GM19455 (cell line): ENCODE results near the gene GAREM1.

Source experiments
- ATAC-seq: cut with Tn5 transposase; IDR thresholded peaks from one replicate; pipeline ENCODE4 v1.9.1; 2021; ENCODE audit not compliant: unreplicated experiment

The GAREM1 gene

DNA sequence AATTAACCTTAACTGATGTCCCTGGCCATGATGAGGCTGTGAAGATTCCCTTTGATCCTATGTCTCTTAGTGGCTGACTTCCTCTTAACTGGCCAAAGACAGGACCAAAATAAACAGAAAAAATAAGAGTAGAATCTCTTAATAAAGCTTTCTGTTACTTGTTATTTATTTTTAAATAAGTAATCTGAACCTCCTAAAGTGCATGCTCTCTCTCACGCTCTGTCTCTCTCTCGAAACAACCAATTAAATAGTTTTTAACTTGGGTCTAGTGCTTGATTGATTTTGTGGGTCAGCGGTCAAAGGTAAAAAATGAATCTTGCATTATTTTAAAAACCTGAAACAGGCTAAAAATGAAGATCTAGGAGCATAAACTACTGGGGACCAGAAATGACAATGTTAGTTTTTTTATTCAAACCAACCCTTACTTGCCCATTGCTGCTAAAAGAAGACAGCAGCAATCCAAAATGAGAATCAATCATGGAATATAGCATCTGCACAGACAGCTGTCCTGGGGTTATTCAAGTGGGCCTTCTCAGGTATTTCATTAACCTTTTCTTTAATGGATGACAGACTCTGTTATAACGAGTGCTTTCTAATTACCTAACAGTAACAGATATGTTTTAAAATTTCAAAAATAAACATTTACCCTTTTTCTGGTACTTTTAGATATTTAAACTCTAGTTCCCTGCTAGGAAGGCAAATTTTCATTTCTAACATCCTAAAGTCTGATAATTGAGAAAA lies 11.2 kb downstream of the GAREM1 start:
- no peak for ATAC-seq

DNA sequence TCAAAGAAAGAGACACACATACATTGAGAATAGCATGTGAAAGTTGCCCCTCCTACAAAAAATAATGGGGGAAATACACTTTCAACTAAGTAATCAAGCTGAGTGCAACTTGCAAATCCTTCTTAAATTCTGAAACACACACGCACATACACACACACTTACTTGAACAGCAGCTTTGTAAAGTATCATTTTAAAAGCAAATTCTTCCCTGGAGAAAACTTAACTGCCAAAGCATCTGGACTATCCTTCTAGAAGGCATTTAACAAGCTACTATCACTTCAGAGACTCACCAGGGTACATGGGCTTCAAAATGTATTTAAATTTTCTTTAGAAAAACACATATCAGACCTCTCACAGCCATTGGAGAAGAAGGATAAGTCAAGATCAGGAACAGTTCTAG lies 15.3 kb downstream of the GAREM1 start:
- ATAC-seq: no peak

DNA sequence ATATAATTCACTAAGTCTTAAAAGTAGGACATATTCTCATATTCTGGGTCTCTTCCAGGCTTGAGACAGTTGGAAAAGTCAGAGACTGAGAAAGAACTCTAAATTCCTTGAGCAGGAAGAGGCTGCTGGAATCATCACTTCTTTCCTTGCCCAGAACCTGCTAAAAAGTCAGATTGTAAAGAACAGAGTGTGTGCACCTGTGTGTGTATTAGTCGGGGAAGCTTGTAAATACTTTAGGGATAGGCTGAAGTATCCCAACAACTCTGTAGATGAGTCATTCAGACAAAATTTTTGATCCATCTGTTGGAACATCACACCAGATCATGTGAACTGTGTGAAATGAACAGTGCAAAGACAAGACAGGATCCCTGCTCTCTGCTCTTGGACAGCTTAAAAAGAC lies 16.1 kb downstream of the GAREM1 start:
- ATAC-seq: no peak

DNA sequence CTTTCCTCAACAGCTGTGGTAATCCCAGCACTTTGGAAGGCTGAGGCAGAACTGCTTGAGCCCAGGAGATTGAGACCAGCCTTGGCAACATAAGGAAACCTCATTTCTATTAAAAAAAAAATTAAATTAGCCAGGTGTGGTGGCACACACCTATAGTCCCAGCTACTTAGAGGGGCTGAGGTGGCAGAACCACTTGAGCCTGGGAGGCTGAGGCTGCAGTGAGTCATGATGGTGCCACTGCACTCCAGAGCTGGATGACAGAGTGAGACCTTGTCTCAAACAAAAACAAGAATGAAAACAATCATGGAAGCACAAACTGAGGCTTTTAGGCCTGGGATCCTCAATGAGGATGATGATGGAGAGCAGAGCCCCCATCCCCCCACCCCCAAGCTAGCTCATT lies 19.8 kb downstream of the GAREM1 start:
- no peak for ATAC-seq

DNA sequence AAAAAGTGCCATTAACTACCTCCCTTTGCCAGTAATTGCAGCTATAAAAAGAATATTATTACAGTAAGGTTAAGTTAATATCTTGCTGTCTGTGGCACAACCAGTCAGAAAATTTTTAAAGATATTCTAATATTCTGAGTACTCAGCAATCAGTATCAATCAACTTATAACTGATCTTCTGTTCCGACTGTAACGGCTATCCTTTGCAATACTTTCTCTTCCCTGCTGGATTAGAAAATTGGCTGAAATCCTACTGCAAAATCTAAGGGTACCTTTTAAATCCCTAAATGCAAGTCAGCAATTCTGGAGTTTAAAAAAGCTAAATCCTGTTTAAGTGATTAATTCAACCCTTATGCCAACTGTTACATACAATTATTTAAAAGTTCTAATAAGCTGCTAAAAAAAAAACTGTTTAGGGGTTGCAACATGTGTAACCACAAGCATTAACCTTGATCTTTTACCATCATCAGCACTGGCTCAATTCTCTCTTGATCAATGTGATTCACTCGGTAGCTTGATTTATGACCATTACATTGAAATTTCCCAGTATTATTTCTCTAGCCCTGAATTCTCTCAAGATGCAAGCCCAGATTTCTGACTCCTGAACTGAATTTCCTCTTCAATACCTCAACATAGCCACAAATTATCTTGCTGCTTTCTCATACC lies 20.5 kb downstream of the GAREM1 start:
- ATAC-seq: no peak

DNA sequence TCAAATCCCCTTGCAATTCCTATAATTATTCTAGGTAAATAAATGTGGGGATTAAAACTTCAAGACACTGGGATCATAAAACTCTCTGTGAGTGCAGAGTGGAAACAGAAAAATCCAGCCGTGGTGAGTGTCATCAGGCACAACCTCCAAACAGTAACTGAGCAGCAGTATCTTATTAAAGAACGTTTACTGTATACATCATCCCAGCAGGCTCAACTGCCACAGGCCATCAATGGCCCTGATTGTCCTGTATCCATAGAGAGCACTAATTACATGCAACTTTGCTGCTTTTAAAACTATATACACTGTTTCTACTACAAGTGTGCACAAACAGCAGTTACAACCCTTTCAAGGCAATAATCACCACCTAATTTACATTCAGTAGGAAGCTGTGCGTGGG lies 23.9 kb downstream of the GAREM1 start:
- ATAC-seq: no peak

- no peak for ATAC-seq
These were observed 24.8 kb downstream of the GAREM1 start for GRCh38 chr18:32445846-32446245.

GRCh38 chr18:32443706-32444215 lies 26.9 kb downstream of the GAREM1 start:
- ATAC-seq: no peak

- no peak for ATAC-seq
These were observed 27.5 kb downstream of the GAREM1 start for GRCh38 chr18:32443033-32443705.

GRCh38 chr18:32442575-32442974 lies 28.1 kb downstream of the GAREM1 start:
- ATAC-seq: no peak

DNA sequence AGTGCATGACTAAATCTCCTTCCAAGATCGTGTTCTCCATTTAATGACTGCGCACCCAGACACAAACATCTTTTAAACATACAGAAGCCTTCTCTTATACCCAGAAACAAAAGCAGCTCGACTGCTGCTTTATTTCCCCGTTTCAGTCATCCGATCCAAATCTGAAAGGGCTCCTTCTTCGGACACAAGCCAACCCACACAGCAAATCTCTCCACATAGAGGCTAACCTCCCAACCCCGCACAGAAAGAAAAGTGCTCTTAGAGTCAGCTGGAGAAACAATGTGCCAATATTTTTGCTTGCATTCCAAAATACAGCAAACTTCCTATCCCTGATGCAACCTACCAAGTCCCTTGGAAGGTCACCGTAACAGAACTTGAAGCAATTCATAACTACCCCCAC lies 29.1 kb downstream of the GAREM1 start:
- no peak for ATAC-seq

DNA sequence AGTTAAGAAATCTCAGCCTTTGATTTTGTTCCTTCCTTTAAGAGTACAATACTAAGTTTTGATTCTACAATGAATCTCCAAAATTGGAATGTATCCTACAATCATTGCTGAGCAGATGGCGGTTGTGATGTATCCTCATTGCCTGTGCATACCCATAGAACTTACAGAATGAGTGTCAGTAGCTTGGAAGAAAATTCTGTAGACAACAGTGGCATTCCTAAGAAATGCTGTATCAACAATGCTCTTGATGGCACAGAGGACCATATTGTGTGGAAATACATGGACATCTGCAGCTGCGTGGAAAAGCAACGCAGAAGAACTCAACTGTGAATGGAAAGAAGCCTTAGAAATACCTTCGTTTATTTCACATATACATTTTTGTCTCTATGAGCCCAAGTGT lies 30.2 kb downstream of the GAREM1 start:
- no peak for ATAC-seq

GRCh38 chr18:32439802-32440201 lies 30.9 kb downstream of the GAREM1 start:
- ATAC-seq: no peak

DNA sequence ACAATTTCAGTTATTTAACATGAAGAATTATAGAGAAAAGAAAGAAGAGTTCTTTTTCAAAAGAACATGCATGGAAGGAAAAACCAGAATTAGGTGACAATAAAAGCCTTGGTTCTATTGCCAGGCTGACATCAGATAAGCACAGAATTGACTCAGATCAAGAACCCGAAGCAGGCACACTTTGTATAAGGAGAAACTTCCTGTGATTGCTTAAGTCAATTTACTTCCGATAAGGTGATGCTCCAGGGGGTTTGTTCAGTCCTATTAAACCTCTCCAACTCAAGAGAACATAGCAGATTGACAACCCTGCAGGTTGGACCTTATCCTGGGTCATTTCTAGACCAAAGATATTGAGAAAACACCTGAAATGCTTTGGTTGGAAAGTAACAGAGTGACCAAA lies 31.4 kb downstream of the GAREM1 start:
- no peak for ATAC-seq

- no peak for ATAC-seq
These were observed 32.5 kb downstream of the GAREM1 start for GRCh38 chr18:32438173-32438572.

DNA sequence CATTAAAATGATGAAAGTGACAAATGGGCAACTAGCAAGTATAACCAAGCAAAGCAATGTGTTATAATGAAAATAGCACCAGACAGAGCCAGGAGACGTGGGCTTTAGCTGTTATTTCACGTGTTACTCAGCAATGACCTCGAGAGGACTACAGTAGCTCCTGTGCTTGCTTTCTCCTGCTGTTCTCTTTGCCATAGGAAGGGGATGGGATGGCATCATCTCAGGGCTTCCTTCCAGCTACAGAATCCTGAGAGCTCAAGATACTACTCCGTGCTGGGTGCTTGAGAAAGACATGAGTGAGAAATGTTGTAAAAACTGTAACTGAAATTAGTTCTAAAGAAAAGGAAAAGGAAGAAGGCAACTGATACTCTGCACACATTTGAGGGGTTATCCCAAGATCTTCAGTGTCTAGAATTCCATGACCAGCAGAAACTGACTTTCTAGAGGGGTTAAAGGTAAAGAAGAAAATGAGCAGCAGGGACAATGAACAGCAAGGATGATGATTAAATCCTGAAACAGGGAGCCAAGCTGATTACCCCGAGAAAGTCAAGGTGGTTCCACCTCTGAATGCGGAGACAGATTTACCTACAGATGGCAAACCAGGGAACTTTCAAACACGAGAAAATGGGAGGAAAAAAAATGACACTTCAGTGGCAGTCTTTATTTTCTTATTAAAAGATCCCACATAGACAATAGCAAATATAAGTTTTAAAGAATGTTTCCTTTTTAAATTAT lies 33.4 kb downstream of the GAREM1 start:
- no peak for ATAC-seq

DNA sequence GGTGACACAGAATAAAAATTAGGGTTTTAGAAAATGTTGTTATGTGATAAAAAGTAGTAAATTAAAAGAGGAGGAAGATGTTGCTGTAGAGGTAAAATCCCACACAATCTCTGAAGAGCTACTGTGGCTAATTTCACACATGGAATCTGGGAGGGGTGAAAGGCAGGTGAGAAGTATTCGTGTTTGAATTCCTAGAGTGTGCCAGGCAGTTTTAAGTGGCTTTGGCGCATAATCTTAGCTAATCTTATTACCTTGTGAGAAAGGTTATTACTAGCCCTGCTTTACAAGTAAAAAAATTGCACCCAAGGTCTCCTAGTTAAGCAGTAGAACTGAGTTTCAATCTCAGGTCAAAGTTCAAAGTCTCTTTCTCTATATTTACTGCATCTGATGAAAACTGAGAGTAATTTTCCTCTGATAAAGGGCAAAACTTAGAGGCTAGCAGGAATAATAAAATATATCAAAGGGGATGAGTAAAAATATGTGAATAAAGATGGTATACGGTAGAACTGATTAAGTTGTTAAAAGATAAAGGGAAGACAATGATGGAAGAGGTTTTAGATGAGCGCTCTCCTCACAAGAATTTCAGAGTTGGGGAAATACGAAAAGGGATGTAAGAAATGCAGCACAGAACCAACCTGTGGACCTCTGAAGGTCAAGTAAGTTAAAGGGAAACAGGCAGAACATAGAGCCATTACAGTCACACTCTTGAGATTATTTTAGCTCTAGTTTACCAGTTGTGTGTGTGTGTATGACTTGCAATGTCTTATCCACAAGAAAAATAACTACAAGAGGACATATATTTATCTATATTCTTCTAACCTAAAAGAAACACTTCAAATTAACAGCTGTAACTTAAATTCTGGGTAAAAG lies 34.8 kb downstream of the GAREM1 start:
- no peak for ATAC-seq

- no peak for ATAC-seq
These were observed 38.9 kb downstream of the GAREM1 start for GRCh38 chr18:32431753-32432152.

- no peak for ATAC-seq
These were observed 41.3 kb downstream of the GAREM1 start for GRCh38 chr18:32429402-32429801.
